Measurements from ENCODE around the gene ZMIZ2. TPM values are rescaled to one million over a fixed set of nuclear protein-coding genes. Genes with fewer than 3 reads are reported as not detected.

The ZMIZ2 gene
- total RNA-seq, 1 donor from 2014 or later: 291 TPM

DNA sequence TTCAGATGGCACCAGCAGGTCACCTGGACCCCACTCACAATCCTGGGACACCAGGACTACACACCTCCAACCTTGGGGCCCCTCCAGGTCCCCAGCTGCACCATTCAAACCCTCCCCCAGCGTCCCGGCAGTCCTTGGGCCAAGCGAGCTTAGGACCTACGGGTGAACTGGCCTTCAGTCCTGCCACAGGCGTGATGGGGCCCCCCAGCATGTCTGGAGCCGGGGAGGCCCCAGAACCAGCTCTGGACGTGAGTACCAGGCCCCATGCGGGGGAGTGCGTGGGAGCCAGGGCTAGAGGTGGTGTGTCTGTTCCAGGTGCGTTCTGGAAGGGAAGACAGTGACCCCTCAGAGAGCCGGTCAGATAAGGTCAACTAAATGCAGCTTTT is 17.8 kb downstream of the ZMIZ2 start:
- H3K36me3 Mint-ChIP-seq (ENCODE audit: unreplicated experiment): peaks cover 9% of the 10 kb centered on the region
- no peak for DNase-seq
- no peak overlapping the region for H3K4me3 Mint-ChIP-seq (ENCODE audit: unreplicated experiment)

DNA sequence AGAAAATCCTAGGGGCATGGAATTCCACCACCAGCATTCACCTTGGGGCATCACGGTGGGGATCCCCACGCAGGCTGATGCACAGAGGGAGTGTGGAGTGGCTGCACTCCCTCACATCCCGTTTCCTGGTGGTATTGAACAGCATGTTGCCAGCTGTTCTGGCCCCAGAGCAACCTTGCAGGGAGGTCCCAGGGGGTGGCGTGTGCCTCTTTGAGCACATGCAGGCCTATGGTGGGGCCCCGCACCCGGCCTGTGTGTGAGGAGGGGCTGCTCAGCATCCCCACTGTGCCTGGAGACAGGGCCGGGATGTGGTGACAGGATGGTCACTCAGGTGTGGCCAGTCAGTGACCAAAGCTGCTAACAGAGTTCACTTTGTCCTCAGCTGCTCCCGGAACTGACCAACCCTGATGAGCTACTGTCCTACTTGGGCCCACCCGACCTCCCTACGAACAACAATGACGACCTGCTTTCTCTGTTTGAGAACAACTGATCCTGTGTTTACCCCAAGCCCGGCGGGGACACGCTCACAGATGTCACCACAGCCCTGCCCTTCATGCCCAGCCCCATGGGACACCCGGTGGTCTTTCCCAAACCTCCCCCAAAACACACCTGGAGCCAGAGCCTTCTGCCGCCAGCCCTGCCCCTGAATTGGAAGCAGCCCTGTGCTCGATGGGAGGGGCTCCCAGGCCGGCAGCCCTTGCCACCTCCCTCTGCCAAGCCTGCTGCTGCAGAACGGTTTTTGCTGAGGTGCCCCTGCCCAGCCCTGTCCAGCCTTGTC is 18.7 kb downstream of the ZMIZ2 start:
- H3K9me3 Mint-ChIP-seq (ENCODE audit: unreplicated experiment): peaks cover 33% of the 10 kb centered on the region
- peak overlapping the region; percentile 64 for H3K4me3 Mint-ChIP-seq (ENCODE audit: unreplicated experiment)
- H3K36me3 Mint-ChIP-seq (ENCODE audit: unreplicated experiment): peaks cover 9% of the 10 kb centered on the region
- H3K4me1 Mint-ChIP-seq (ENCODE audit: low read depth, unreplicated experiment): peaks cover 36% of the 10 kb centered on the region
- DNase-seq: no peak
- H3K27ac Mint-ChIP-seq (ENCODE audit: unreplicated experiment): peak overlapping the region; percentile 99
- TF ChIP-seq, protein P1, sequence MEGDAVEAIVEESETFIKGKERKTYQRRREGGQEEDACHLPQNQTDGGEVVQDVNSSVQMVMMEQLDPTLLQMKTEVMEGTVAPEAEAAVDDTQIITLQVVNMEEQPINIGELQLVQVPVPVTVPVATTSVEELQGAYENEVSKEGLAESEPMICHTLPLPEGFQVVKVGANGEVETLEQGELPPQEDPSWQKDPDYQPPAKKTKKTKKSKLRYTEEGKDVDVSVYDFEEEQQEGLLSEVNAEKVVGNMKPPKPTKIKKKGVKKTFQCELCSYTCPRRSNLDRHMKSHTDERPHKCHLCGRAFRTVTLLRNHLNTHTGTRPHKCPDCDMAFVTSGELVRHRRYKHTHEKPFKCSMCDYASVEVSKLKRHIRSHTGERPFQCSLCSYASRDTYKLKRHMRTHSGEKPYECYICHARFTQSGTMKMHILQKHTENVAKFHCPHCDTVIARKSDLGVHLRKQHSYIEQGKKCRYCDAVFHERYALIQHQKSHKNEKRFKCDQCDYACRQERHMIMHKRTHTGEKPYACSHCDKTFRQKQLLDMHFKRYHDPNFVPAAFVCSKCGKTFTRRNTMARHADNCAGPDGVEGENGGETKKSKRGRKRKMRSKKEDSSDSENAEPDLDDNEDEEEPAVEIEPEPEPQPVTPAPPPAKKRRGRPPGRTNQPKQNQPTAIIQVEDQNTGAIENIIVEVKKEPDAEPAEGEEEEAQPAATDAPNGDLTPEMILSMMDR (IDR thresholded peaks at IDR 0.05; ENCODE audit: partially characterized antibody, unreplicated experiment): no peak
- peaks cover 23% of the 10 kb centered on the region for H3K27me3 Mint-ChIP-seq (ENCODE audit: unreplicated experiment)

More for the DNA sequence above, 17.8 kb downstream of the ZMIZ2 start:
- H3K27ac Mint-ChIP-seq (ENCODE audit: unreplicated experiment): peak overlapping the region; percentile 52
- peaks cover 42% of the 10 kb centered on the region for H3K4me1 Mint-ChIP-seq (ENCODE audit: low read depth, unreplicated experiment)
- peaks cover 37% of the 10 kb centered on the region for H3K9me3 Mint-ChIP-seq (ENCODE audit: unreplicated experiment)
- peaks cover 24% of the 10 kb centered on the region for H3K27me3 Mint-ChIP-seq (ENCODE audit: unreplicated experiment)
- TF ChIP-seq, protein P1 (IDR thresholded peaks at IDR 0.05; ENCODE audit: partially characterized antibody, unreplicated experiment): no peak

- peak; percentile 72 for DNase-seq
- Mint-ChIP-seq H3K27ac (ENCODE audit: unreplicated experiment) (peak overlapping the region; percentile 99), H3K27me3 (ENCODE audit: unreplicated experiment) (peaks cover 22% of the 10 kb centered on the region), H3K4me3 (ENCODE audit: unreplicated experiment) (peak overlapping the region; percentile 64), H3K9me3 (ENCODE audit: unreplicated experiment) (peaks cover 32% of the 10 kb centered on the region), H3K36me3 (ENCODE audit: unreplicated experiment) (peaks cover 9% of the 10 kb centered on the region), H3K4me1 (ENCODE audit: low read depth, unreplicated experiment) (peaks cover 33% of the 10 kb centered on the region)
- TF ChIP-seq, protein P1 (IDR thresholded peaks at IDR 0.05; ENCODE audit: partially characterized antibody, unreplicated experiment): no peak
These were observed 19.4 kb downstream of the ZMIZ2 start for GRCh38 chr7:44767912-44768627.

DNA sequence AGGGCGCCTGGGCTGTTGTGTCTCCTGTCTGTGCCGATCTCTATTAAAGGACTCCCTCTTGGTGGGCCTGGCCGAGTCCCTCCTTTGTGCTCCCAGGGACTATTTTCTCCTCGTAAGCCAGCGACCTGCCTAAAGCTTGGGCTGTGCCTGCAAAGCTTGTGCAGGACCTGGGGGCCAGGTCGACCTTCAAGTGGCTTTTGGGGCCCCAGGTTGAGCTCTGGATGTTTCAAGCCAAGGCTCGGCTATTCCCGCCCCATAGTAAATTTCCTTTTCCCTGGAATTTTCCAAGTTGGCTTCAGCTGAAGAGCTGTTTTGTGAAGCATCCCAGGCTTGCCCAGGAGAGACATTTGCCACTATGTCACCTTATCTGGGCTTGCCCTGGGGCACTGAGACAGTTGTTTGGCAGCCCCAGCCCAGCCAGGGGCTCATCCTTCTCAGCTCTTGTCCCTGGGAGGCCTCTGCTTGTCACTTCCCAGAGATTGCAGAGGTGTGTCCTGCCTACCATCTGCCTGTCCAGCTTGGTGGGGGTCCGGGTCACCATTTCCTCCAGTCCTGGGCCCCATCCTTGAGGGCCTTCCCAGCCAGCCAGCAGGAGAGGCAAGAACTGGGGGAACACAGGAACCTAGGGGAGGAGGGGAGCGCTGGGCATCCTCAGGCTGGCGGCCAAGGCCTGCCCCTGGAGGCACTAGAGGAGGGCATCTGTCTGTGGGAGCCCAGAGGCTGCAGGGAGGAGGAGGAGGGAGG is 20.2 kb downstream of the ZMIZ2 start:
- peak; percentile 34 for DNase-seq
- Mint-ChIP-seq H3K4me3 (ENCODE audit: unreplicated experiment) (peak overlapping the region; percentile 64), H3K4me1 (ENCODE audit: low read depth, unreplicated experiment) (peaks cover 33% of the 10 kb centered on the region), H3K36me3 (ENCODE audit: unreplicated experiment) (peaks cover 9% of the 10 kb centered on the region), H3K27me3 (ENCODE audit: unreplicated experiment) (peaks cover 22% of the 10 kb centered on the region), H3K27ac (ENCODE audit: unreplicated experiment) (peak overlapping the region; percentile 99), H3K9me3 (ENCODE audit: unreplicated experiment) (peaks cover 34% of the 10 kb centered on the region)
- TF ChIP-seq, protein P1 (IDR thresholded peaks at IDR 0.05; ENCODE audit: partially characterized antibody, unreplicated experiment): no peak

Measured in glutamatergic neuron (in vitro differentiated cells).